ENCODE data around the gene EPHA1. TPM values are rescaled to one million over a fixed set of nuclear protein-coding genes. Genes with fewer than 3 reads are reported as not detected.

The EPHA1 gene
- total and polyA plus RNA-seq, 2 of the 4 experiments (the other 2 are of a cell fraction), result 0.10 TPM; not detected in 1

DNA sequence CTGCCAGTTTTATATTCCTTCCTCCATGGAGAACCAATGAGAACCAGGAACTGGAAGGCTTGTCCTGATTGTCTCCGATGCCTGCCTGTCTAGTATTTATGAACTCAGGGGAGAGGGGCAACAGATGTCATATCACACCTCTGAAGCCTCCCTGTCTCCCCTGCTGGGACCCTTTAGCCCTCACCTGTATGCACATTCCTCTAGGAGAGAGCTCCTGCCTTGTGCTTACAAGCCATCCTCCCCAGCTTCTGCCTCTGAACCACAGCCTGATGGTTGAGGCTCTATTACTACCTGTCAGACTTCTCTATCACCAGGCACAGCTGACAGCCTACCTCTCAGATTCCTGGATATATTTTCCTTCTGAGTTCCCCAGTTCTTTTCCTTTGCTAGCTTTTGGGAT is 40.3 kb downstream of the EPHA1 start:
- no peak overlapping the region for H4K91ac ChIP-seq (ENCODE audit: insufficient read depth, low read depth, low read length)
- H3K23ac ChIP-seq (ENCODE audit: low read depth, low read length), result no peak overlapping the region
- CTCF ChIA-PET, result interaction anchor here (2.1 kb wide), 1 partner anchor 128 kb away, joined by 9 read pairs; no protein-coding TSS in a partner anchor
- no peaks in the 10 kb centered on the region for H3K36me3 ChIP-seq (ENCODE audit: control insufficient read depth, insufficient read depth, low read length)
- H2AFZ ChIP-seq (replicated peaks; ENCODE audit: low read length, poor library complexity), result no peak overlapping the region
- in situ Hi-C loops (cut with MboI; ENCODE audit: low sequenced_read_pairs), result loop anchor here (5.0 kb wide), 1 partner anchor 71 kb away; no protein-coding TSS in a partner anchor
- no peak overlapping the region for H4K5ac ChIP-seq (ENCODE audit: low read depth, low read length)
- TF ChIP-seq FOS (IDR thresholded peaks at IDR 0.05; ENCODE audit: low read depth, low read length) (no peak), MAFK (IDR thresholded peaks at IDR 0.05; ENCODE audit: low read depth, low read length) (no peak), MXI1 (IDR thresholded peaks at IDR 0.05; ENCODE audit: borderline replicate concordance, low read depth, low read length) (no peak), CEBPB (IDR thresholded peaks at IDR 0.05; ENCODE audit: low read depth, low read length) (no peak), POLR2A (IDR thresholded peaks at IDR 0.05; ENCODE audit: low read depth, low read length) (no peak), NFE2L2 (IDR thresholded peaks at IDR 0.05; ENCODE audit: low read depth, low read length) (no peak), CHD1 (IDR thresholded peaks at IDR 0.05; ENCODE audit: low read depth, low read length) (no peak), RAD21 (IDR thresholded peaks at IDR 0.05; ENCODE audit: low read length) (no peak), SMC3 (IDR thresholded peaks at IDR 0.05; ENCODE audit: low read depth, low read length) (no peak), RFX5 (IDR thresholded peaks at IDR 0.05; ENCODE audit: low read depth, low read length) (no peak), BHLHE40 (IDR thresholded peaks at IDR 0.05; ENCODE audit: low read depth, low read length) (no peak), MAZ (IDR thresholded peaks at IDR 0.05; ENCODE audit: borderline replicate concordance, low read depth, low read length) (no peak), RCOR1 (IDR thresholded peaks at IDR 0.05; ENCODE audit: insufficient replicate concordance, low read length) (no peak)
- TF ChIP-seq, protein P1, sequence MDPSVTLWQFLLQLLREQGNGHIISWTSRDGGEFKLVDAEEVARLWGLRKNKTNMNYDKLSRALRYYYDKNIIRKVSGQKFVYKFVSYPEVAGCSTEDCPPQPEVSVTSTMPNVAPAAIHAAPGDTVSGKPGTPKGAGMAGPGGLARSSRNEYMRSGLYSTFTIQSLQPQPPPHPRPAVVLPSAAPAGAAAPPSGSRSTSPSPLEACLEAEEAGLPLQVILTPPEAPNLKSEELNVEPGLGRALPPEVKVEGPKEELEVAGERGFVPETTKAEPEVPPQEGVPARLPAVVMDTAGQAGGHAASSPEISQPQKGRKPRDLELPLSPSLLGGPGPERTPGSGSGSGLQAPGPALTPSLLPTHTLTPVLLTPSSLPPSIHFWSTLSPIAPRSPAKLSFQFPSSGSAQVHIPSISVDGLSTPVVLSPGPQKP (IDR thresholded peaks at IDR 0.05; ENCODE audit: borderline replicate concordance, low read depth, low read length), result no peak
- TF ChIP-seq, protein P2, sequence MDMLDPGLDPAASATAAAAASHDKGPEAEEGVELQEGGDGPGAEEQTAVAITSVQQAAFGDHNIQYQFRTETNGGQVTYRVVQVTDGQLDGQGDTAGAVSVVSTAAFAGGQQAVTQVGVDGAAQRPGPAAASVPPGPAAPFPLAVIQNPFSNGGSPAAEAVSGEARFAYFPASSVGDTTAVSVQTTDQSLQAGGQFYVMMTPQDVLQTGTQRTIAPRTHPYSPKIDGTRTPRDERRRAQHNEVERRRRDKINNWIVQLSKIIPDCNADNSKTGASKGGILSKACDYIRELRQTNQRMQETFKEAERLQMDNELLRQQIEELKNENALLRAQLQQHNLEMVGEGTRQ (IDR thresholded peaks at IDR 0.05; ENCODE audit: low read depth, low read length), result no peak
- TF ChIP-seq, protein P3, sequence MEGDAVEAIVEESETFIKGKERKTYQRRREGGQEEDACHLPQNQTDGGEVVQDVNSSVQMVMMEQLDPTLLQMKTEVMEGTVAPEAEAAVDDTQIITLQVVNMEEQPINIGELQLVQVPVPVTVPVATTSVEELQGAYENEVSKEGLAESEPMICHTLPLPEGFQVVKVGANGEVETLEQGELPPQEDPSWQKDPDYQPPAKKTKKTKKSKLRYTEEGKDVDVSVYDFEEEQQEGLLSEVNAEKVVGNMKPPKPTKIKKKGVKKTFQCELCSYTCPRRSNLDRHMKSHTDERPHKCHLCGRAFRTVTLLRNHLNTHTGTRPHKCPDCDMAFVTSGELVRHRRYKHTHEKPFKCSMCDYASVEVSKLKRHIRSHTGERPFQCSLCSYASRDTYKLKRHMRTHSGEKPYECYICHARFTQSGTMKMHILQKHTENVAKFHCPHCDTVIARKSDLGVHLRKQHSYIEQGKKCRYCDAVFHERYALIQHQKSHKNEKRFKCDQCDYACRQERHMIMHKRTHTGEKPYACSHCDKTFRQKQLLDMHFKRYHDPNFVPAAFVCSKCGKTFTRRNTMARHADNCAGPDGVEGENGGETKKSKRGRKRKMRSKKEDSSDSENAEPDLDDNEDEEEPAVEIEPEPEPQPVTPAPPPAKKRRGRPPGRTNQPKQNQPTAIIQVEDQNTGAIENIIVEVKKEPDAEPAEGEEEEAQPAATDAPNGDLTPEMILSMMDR (conservative IDR thresholded peaks at IDR 0.05; ENCODE audit: low read depth, low read length), result no peak
- ATAC-seq (ENCODE audit: low read depth) (no peak), DNase-seq (no peak)
- H4K20me1 ChIP-seq (ENCODE audit: insufficient read depth, low read length), result no peaks in the 10 kb centered on the region
- H2BK5ac ChIP-seq (ENCODE audit: low read depth, low read length, poor library complexity, severe bottlenecking), result no peak overlapping the region
- no TSS peak for BruUV-seq (replicated peaks)
- H4K8ac ChIP-seq (ENCODE audit: low read depth in 2 of 2, low read length in 2 of 2), result no peak overlapping the region
- H3K4me2 ChIP-seq (ENCODE audit: low read depth, low read length), result no peak overlapping the region
- no peak overlapping the region for H3K18ac ChIP-seq (ENCODE audit: low read depth, low read length)
- peaks cover 4% of the 10 kb centered on the region; the same call in 1 of the 2 replicates for H3K4me1 ChIP-seq (ENCODE audit: control insufficient read depth, insufficient read depth, low read length)
- no peak overlapping the region for H3K4ac ChIP-seq (ENCODE audit: low read depth, low read length)
- intact Hi-C loops (cut with micrococcal nuclease), result no loop called here
- no peaks in the 10 kb centered on the region for H3K9me3 ChIP-seq (ENCODE audit: control insufficient read depth, insufficient read depth, low read length)
- peaks cover 3% of the 10 kb centered on the region; the same call in 1 of the 2 replicates for H3K9me1 ChIP-seq (ENCODE audit: insufficient read depth, low read length)
- no peak overlapping the region for H3K14ac ChIP-seq (replicated peaks; ENCODE audit: low read depth, low read length)
- H3K4me3 ChIP-seq (ENCODE audit: insufficient read depth, low read depth, low read length), result no peak overlapping the region
- H3K56ac ChIP-seq (ENCODE audit: extremely low read depth, insufficient read depth, low read length), result no peak overlapping the region
- no peak overlapping the region for H2BK120ac ChIP-seq (ENCODE audit: low read depth, low read length)
- no peak overlapping the region for H3K27ac ChIP-seq (ENCODE audit: insufficient read depth, low read length)
- H2BK20ac ChIP-seq (ENCODE audit: low read depth, low read length), result no peak overlapping the region
- H3K79me1 ChIP-seq (ENCODE audit: low read depth in 1 of 2, low read length in 2 of 2), result no peaks in the 10 kb centered on the region
- H3K27me3 ChIP-seq (ENCODE audit: control insufficient read depth, insufficient read depth, low read length), result peaks cover 21% of the 10 kb centered on the region
- H2BK15ac ChIP-seq (ENCODE audit: low read depth, low read length), result no peak overlapping the region
- H2AK5ac ChIP-seq (ENCODE audit: low read depth, low read length), result no peak overlapping the region
- H2AK9ac ChIP-seq (replicated peaks; ENCODE audit: low read depth, low read length, poor library complexity), result no peak overlapping the region
- no peak overlapping the region for H3K9ac ChIP-seq (ENCODE audit: low read depth, low read length)
- POLR2A ChIA-PET (ENCODE audit: unreplicated experiment), result no interaction called here
- WGBS, 2 experiments (ENCODE audit: extremely low coverage in 2 of 2, insufficient read length in 1 of 2), result no CpG with 5 or more reads among the region's 1 CpG
- dilution Hi-C loops (cut with HindIII; ENCODE audit: low sequenced_read_pairs, unreplicated experiment), result no loop called here

All from IMR-90 (cell line).